ENCODE measurements around the gene A3GALT2.

- TF ChIP-seq CTCF (IDR thresholded peaks at IDR 0.05) (no peak), EZH2 (IDR thresholded peaks at IDR 0.05; ENCODE audit: borderline replicate concordance, insufficient read depth, low read depth, low read length, poor library complexity, severe bottlenecking) (no peak)
Observed at GRCh38 chr1:33275706-33276572, 45.0 kb downstream of the A3GALT2 start.
